SK-N-SH (cell line): ENCODE data around the gene SPATA2. TPM values are rescaled to one million over a fixed set of nuclear protein-coding genes. Genes with fewer than 3 reads are reported as not detected.

ENCODE experiments used
- CTCF ChIA-PET: fragments of 300-600, 350-600 bp; formaldehyde crosslinking; extraction: SDS; loops from one replicate; lab custom pipeline; 2021; lab: Yijun Ruan, JAX
- POLR2A ChIA-PET: fragments of 350-600 bp; sonication (Branson Sonifier 250); formaldehyde crosslinking; extraction: SDS; loops from one replicate; lab custom pipeline; 2020; ENCODE audit warnings: antibody characterized with exemption, inconsistent platforms; lab: Yijun Ruan, JAX
- DNase-seq: peaks from one replicate; pipeline ENCODE4 v3.0.0; 2012
- H2AFZ ChIP-seq: fragments of 200-600 bp; sonication (generic); 2 replicates; pipeline ENCODE4 v1.8.1; 2016; ENCODE audit warnings: antibody characterized with exemption, mild to moderate bottlenecking, low read depth
- H3F3A ChIP-seq: fragments of 200-600 bp; sonication (generic); replicated peaks from 2 replicates; pipeline ENCODE3; 2016; ENCODE audit warnings: antibody characterized with exemption, mild to moderate bottlenecking; ENCODE audit not compliant: insufficient read depth
- H3K27ac ChIP-seq, 2 experiments: fragments of 200-500 bp in 1 of 2; fragments of 200-600 bp in 1 of 2; sonication (Bioruptor generic) in 1 of 2; sonication (generic), shearing (Covaris generic) in 1 of 2; 2 replicates each; pipeline versions ENCODE4 v1.5.1 to v1.6.1; 2014 to 2016; ENCODE audit warnings: low read depth in 2 of 2, inconsistent platforms in 1 of 2, low read length in 1 of 2, mild to moderate bottlenecking in 1 of 2, mixed read lengths in 1 of 2
- H3K27me3 ChIP-seq: fragments of 200-600 bp; sonication (generic), shearing (Covaris generic); 2 replicates; pipeline ENCODE4 v1.6.1; 2016; ENCODE audit warnings: mixed run types; ENCODE audit not compliant: insufficient read depth
- H3K36me3 ChIP-seq, 2 experiments: fragments of 200-500 bp in 1 of 2; fragments of 200-600 bp in 1 of 2; sonication (Bioruptor generic) in 1 of 2; sonication (generic) in 1 of 2; replicated peaks in 1 of 2; 2 replicates each; pipeline versions ENCODE3 to v1.5.1; 2014 to 2016; ENCODE audit warnings: low read length in 1 of 2, mild to moderate bottlenecking in 1 of 2; ENCODE audit not compliant: insufficient read depth in 2 of 2, control insufficient read depth in 1 of 2
- H3K4me1 ChIP-seq, 2 experiments: fragments of 200-500 bp in 1 of 2; fragments of 200-600 bp in 1 of 2; sonication (Bioruptor generic) in 1 of 2; sonication (generic), shearing (Covaris generic) in 1 of 2; 2 replicates each; pipeline versions ENCODE4 v1.5.1 to v1.6.1; 2014 to 2016; ENCODE audit warnings: low read depth in 1 of 2, low read length in 1 of 2, mixed run types in 1 of 2; ENCODE audit not compliant: insufficient read depth in 2 of 2, control insufficient read depth in 1 of 2
- H3K4me2 ChIP-seq: fragments of 200-600 bp; sonication (generic), shearing (Covaris generic); 2 replicates; pipeline ENCODE4 v1.6.1; 2017; ENCODE audit warnings: mixed run types
- H3K4me3 ChIP-seq, 2 experiments: fragments of 200-500 bp in 1 of 2; fragments of 200-600 bp in 1 of 2; sonication (Bioruptor generic) in 1 of 2; sonication (generic), shearing (Covaris generic) in 1 of 2; 2 replicates each; pipeline versions ENCODE4 v1.5.1 to v1.8.1; 2014 to 2016; ENCODE audit warnings: low read depth in 2 of 2, inconsistent platforms in 1 of 2, low read length in 1 of 2, mild to moderate bottlenecking in 1 of 2, mixed read lengths in 1 of 2, moderate library complexity in 1 of 2
- H3K79me2 ChIP-seq: fragments of 200-600 bp; sonication (generic); 2 replicates; pipeline ENCODE4 v1.8.1; 2017; ENCODE audit warnings: mild to moderate bottlenecking; ENCODE audit not compliant: insufficient read depth
- H3K9ac ChIP-seq: fragments of 200-600 bp; sonication (generic); 2 replicates; pipeline ENCODE4 v1.6.1; 2017; ENCODE audit warnings: mixed run types
- H3K9me2 ChIP-seq: fragments of 200-600 bp; sonication (generic); 2 replicates; pipeline ENCODE4 v1.6.1; 2017; ENCODE audit warnings: mixed run types
- H3K9me3 ChIP-seq: fragments of 200-600 bp; sonication (generic); 2 replicates; pipeline ENCODE4 v1.6.1; 2017; ENCODE audit warnings: mixed run types, mild to moderate bottlenecking, moderate library complexity
- H4K20me1 ChIP-seq: fragments of 200-600 bp; sonication (generic); 2 replicates; pipeline ENCODE4 v1.6.1; 2017; ENCODE audit warnings: mild to moderate bottlenecking, mixed run types; ENCODE audit not compliant: insufficient read depth
- EP300 ChIP-seq, 2 experiments: IDR thresholded peaks; 2 replicates each; pipeline versions ENCODE4 v1.4.0 to v1.6.1; 2012; ENCODE audit warnings: borderline replicate concordance in 1 of 2, low read depth in 1 of 2, low read length in 1 of 2
- EZH2phosphoT487 ChIP-seq: fragments of 200-600 bp; sonication (generic); IDR thresholded peaks from 2 replicates; pipeline ENCODE4 v1.6.1; 2017; ENCODE audit warnings: low read depth, mixed run types, mild to moderate bottlenecking, antibody characterized with exemption, moderate library complexity, borderline replicate concordance
- FOXM1 ChIP-seq: IDR thresholded peaks from 2 replicates; pipeline ENCODE4 v1.4.0; 2012; ENCODE audit warnings: low read depth, mild to moderate bottlenecking
- GABPA ChIP-seq: IDR thresholded peaks from 2 replicates; pipeline ENCODE4 v1.4.0; 2012; ENCODE audit warnings: low read depth, mild to moderate bottlenecking
- JUND ChIP-seq: IDR thresholded peaks from 2 replicates; pipeline ENCODE4 v1.4.0; 2012
- MAX ChIP-seq: IDR thresholded peaks from 2 replicates; pipeline ENCODE4 v1.4.0; 2012; ENCODE audit warnings: low read depth
- MEF2A ChIP-seq: IDR thresholded peaks from 2 replicates; pipeline ENCODE4 v1.4.0; 2012; ENCODE audit warnings: low read depth, borderline replicate concordance
- MXI1 ChIP-seq: IDR thresholded peaks from 2 replicates; pipeline ENCODE4 v1.6.1; 2012; ENCODE audit warnings: mild to moderate bottlenecking, low read depth, low read length, improper control_type of control experiment
- NFIC ChIP-seq: IDR thresholded peaks from 2 replicates; pipeline ENCODE4 v1.4.0; 2012; ENCODE audit warnings: borderline replicate concordance
- POLR2AphosphoS5 ChIP-seq: IDR thresholded peaks from 2 replicates; pipeline ENCODE4 v1.6.1; 2012; ENCODE audit warnings: low read depth, low read length
- RAD21 ChIP-seq: IDR thresholded peaks from 2 replicates; pipeline ENCODE4 v1.6.1; 2012; ENCODE audit warnings: mild to moderate bottlenecking, low read length
- REST ChIP-seq: IDR thresholded peaks from 2 replicates; pipeline ENCODE4 v1.6.1; 2012; ENCODE audit warnings: mild to moderate bottlenecking, low read depth, low read length, moderate library complexity
- RFX5 ChIP-seq: IDR thresholded peaks from 2 replicates; pipeline ENCODE4 v1.6.1; 2012; ENCODE audit warnings: mild to moderate bottlenecking, improper control_type of control experiment, low read length
- SMC3 ChIP-seq: IDR thresholded peaks from 2 replicates; pipeline ENCODE4 v1.6.1; 2012; ENCODE audit warnings: low read depth, low read length, improper control_type of control experiment
- TAF1 ChIP-seq: IDR thresholded peaks from 2 replicates; pipeline ENCODE4 v1.6.1; 2012; ENCODE audit warnings: low read depth, mild to moderate bottlenecking, low read length, moderate library complexity, borderline replicate concordance
- TCF12 ChIP-seq: IDR thresholded peaks from 2 replicates; pipeline ENCODE4 v1.4.0; 2012
- WGBS: methylation state at CpG from one replicate; pipeline ENCODE4 v1.1.6; 2017; ENCODE audit warnings: low lambda C conversion rate; 5-methylcytosine and 5-hydroxymethylcytosine counted together
- polyA plus RNA-seq, 3 experiments: library from polyadenylated mRNA; depleted of rRNA; stranded (reverse); fragments of >200 nt; gene quantifications; 2 replicates each; pipeline ENCODE4 v1.2.3, GENCODE V29; 2012
- TF ChIP-seq, protein P1 (sequence below): fragments of 200-600 bp; sonication (generic); IDR thresholded peaks from 2 replicates; pipeline ENCODE4 v1.6.1; 2017; ENCODE audit warnings: antibody characterized with exemption, mild to moderate bottlenecking, moderate library complexity

The SPATA2 gene
- polyA plus RNA-seq, 1 of the 3 experiments (the other 2 are of a cell fraction) = 7.2 TPM

DNA sequence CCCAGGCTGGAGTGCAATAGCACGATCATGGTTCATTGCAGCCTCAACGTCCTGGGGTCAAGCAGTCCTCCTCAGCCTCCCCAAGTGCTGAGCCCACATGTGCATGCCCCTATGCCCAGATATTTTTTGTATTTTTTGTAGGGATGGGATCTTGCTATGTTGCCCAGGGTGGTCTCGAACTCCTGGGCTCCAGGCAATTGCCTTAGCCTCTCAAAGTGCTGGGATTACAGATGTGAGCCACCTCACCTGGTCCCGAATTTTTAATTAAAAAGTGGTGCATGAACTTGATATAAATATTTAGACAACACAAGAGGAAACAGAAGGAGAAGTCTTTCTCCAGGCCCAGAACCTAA lies 13.8 kb upstream of the SPATA2 start (continued):
- TF ChIP-seq REST (no peak), POLR2AphosphoS5 (no peak), JUND (no peak)
- TF ChIP-seq, all 33 proteins: peak for 0

- peak overlapping the region; percentile 91 for H2AFZ ChIP-seq
- H3K36me3 ChIP-seq = no peaks in the 10 kb centered on the region
- ChIA-PET CTCF (interaction anchor here (0.6 to 2.6 kb wide), 7 partner anchors 8 to 893 kb away, joined by 3 to 6 read pairs (median 3); partner anchors contain the start of gene SPATA2), POLR2A (no interaction called here)
- no peaks in the 10 kb centered on the region for H3K27me3 ChIP-seq
- H3K27ac ChIP-seq = peak overlapping the region in 1 of 2 experiments; percentile 48; a peak in 2 of 4 replicates
- no peak overlapping the region for H3K4me2 ChIP-seq
- no peak overlapping the region for H3K9ac ChIP-seq
- TF ChIP-seq TCF12 (no peak), GABPA (no peak), EZH2phosphoT487 (no peak), MXI1 (no peak), RAD21 (peak; percentile 73), MAX (peak; percentile 23; the same call in 1 of the 2 replicates), FOXM1 (0 out of 2 replicates have a peak, but pooled peaks have one; percentile 18), NFIC (0 out of 2 replicates have a peak, but pooled peaks have one; percentile 6), RFX5 (peak; percentile 37; the same call in 1 of the 2 replicates), MEF2A (no peak), REST (no peak), EP300 (IDR thresholded peaks at IDR 0.05; ENCODE audit: borderline replicate concordance in 1 of 2, low read depth in 1 of 2, low read length in 1 of 2) (no peak), SMC3 (peak; percentile 58), TAF1 (peak; percentile 54; the same call in 1 of the 2 replicates)
- TF ChIP-seq, protein P1, sequence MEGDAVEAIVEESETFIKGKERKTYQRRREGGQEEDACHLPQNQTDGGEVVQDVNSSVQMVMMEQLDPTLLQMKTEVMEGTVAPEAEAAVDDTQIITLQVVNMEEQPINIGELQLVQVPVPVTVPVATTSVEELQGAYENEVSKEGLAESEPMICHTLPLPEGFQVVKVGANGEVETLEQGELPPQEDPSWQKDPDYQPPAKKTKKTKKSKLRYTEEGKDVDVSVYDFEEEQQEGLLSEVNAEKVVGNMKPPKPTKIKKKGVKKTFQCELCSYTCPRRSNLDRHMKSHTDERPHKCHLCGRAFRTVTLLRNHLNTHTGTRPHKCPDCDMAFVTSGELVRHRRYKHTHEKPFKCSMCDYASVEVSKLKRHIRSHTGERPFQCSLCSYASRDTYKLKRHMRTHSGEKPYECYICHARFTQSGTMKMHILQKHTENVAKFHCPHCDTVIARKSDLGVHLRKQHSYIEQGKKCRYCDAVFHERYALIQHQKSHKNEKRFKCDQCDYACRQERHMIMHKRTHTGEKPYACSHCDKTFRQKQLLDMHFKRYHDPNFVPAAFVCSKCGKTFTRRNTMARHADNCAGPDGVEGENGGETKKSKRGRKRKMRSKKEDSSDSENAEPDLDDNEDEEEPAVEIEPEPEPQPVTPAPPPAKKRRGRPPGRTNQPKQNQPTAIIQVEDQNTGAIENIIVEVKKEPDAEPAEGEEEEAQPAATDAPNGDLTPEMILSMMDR = peak; percentile 93
- H3K4me3 ChIP-seq = peak overlapping the region in 1 of 2 experiments; percentile 28; a peak in 1 of 4 replicates
- H3K9me3 ChIP-seq = no peaks in the 10 kb centered on the region
- H3K79me2 ChIP-seq = no peaks in the 10 kb centered on the region
- no peaks in the 10 kb centered on the region for H3K9me2 ChIP-seq
- peak; percentile 83 for DNase-seq
- H4K20me1 ChIP-seq = no peaks in the 10 kb centered on the region
- H3K4me1 ChIP-seq = no peaks in the 10 kb centered on the region
- peaks cover 12% of the 10 kb centered on the region for H3F3A ChIP-seq
- WGBS = 24% methylated on average over 12 of the region's 15 CpGs
These were observed 13.2 kb upstream of the SPATA2 start for GRCh38 chr20:49928411-49929141.
